ENCODE measurements around the gene SYCP3.

GRCh38 chr12:101732318-101732717 lies 6.9 kb downstream of the SYCP3 start:
- TF ChIP-seq CTCF (IDR thresholded peaks at IDR 0.05; ENCODE audit: poor library complexity) (no peak), EZH2 (IDR thresholded peaks at IDR 0.05; ENCODE audit: borderline replicate concordance) (no peak)

Data from hepatocyte (in vitro differentiated cells).